K562 (cell line): Measurements from ENCODE around the gene SIRT4. TPM values are rescaled to one million over a fixed set of nuclear protein-coding genes. Genes with fewer than 3 reads are reported as not detected.

ENCODE experiments used
- ARNT ChIP-seq, 2 experiments: fragments of 450-650 bp; IDR thresholded peaks; 2 replicates each; pipeline ENCODE4 v1.6.1; 2016; ENCODE audit warnings: mild to moderate bottlenecking in 1 of 2
- BMI1 ChIP-seq: fragments of 150-350 bp; IDR thresholded peaks from 2 replicates; pipeline ENCODE4 v1.6.1; 2014; ENCODE audit warnings: low read length
- ETV5 ChIP-seq: sonication (generic); formaldehyde crosslinking; IDR thresholded peaks from 2 replicates; pipeline ENCODE4 v1.4.0; 2020; ENCODE audit warnings: low read depth, mild to moderate bottlenecking, missing genetic modification reagents
- KDM4B ChIP-seq, 2 experiments: fragments of 450-650 bp in 1 of 2; sonication (generic) in 1 of 2; IDR thresholded peaks; 2 replicates each; pipeline ENCODE4 v1.6.1; 2016 to 2017; ENCODE audit warnings: borderline replicate concordance in 2 of 2, antibody characterized with exemption in 1 of 2, low read depth in 1 of 2, mild to moderate bottlenecking in 1 of 2
- MLLT1 ChIP-seq, 2 experiments: fragments of 450-650 bp; IDR thresholded peaks; 2 replicates each; pipeline ENCODE4 v1.6.1; 2016
- NFE2 ChIP-seq: IDR thresholded peaks from 2 replicates; pipeline ENCODE4 v1.6.1; 2014; ENCODE audit warnings: antibody characterized with exemption, low read depth
- PML ChIP-seq: IDR thresholded peaks from 2 replicates; pipeline ENCODE4 v1.6.1; 2012; ENCODE audit warnings: low read length, inconsistent platforms
- RAD51 ChIP-seq: fragments of 450-650 bp; IDR thresholded peaks from 2 replicates; pipeline ENCODE4 v1.7.1; 2016; ENCODE audit warnings: low read depth, mild to moderate bottlenecking, borderline replicate concordance
- RB1 ChIP-seq: fragments of 450-650 bp; IDR thresholded peaks from 2 replicates; pipeline ENCODE4 v1.6.1; 2017; ENCODE audit warnings: low read depth, mild to moderate bottlenecking
- RBM17 ChIP-seq: fragments of 200-400 bp; formaldehyde crosslinking; IDR thresholded peaks from 2 replicates; pipeline ENCODE4 v1.6.1; 2017; ENCODE audit warnings: low read depth, mild to moderate bottlenecking, low read length, borderline replicate concordance
- SMAD2 ChIP-seq: fragments of 150-350 bp; IDR thresholded peaks from 2 replicates; pipeline ENCODE4 v1.6.1; 2014; ENCODE audit warnings: low read depth, mild to moderate bottlenecking, low read length
- SUPT5H ChIP-seq: fragments of 450-650 bp; IDR thresholded peaks from 2 replicates; pipeline ENCODE4 v1.6.1; 2016
- TCF3 ChIP-seq: sonication (generic); formaldehyde crosslinking; IDR thresholded peaks from 2 replicates; pipeline ENCODE4 v1.4.0; 2020; ENCODE audit warnings: mild to moderate bottlenecking, missing genetic modification reagents
- TRIM24 ChIP-seq, 2 experiments: fragments of 450-650 bp; IDR thresholded peaks; 2 replicates each; pipeline ENCODE4 v1.6.1; 2016
- ZBTB12 ChIP-seq: fragments of 250-450 bp; sonication (Bioruptor Pico); IDR thresholded peaks from 2 replicates; pipeline ENCODE4 v1.4.0; 2020
- ZNF175 ChIP-seq: fragments of 200-800 bp; sonication (Bioruptor generic); IDR thresholded peaks from 2 replicates; pipeline ENCODE4 v1.6.1; 2016; ENCODE audit warnings: low read depth, mild to moderate bottlenecking, missing genetic modification characterization, missing compliant biosample characterization
- ZNF274 ChIP-seq: IDR thresholded peaks from 2 replicates; pipeline ENCODE4 v1.6.1; 2011; ENCODE audit warnings: low read depth, mild to moderate bottlenecking, low read length, moderate library complexity, borderline replicate concordance
- ZNF277 ChIP-seq: fragments of 250-450 bp; sonication (Bioruptor Pico); IDR thresholded peaks from 2 replicates; pipeline ENCODE4 v1.8.0; 2022; ENCODE audit warnings: inconsistent platforms, mild to moderate bottlenecking, moderate library complexity, borderline replicate concordance
- ZNF384 ChIP-seq: IDR thresholded peaks from 2 replicates; pipeline ENCODE4 v1.6.1; 2012; ENCODE audit warnings: low read depth, low read length, improper control_type of control experiment
- ZNF644 ChIP-seq: fragments of 200-800 bp; sonication (Bioruptor generic); IDR thresholded peaks from 2 replicates; pipeline ENCODE4 v1.6.1; 2016; ENCODE audit warnings: low read depth, missing genetic modification characterization, missing compliant biosample characterization
- ZNF699 ChIP-seq: fragments of 250-450 bp; sonication (Bioruptor Pico); IDR thresholded peaks from 2 replicates; pipeline ENCODE4 v1.8.0; 2021; ENCODE audit warnings: mild to moderate bottlenecking, moderate library complexity; ENCODE audit not compliant: insufficient replicate concordance
- polyA plus RNA-seq, 8 experiments: library from polyadenylated mRNA; depleted of rRNA in 4 of 8; stranded (reverse) in 5 of 8; unstranded in 3 of 8; fragments of >200 nt; fragmentation: Nextera tagmentation in 2 of 8; fragmentation: Illumina TruSeq in 1 of 8; extraction: Ambion mirVana in 2 of 8; extraction: Trizol in 1 of 8; gene quantifications; 2 replicates each; pipeline versions ENCODE4 v1.2.1 to v1.2.3, GENCODE V29; 2011 to 2014; ENCODE audit warnings: inconsistent platforms in 1 of 8, missing spikeins in 1 of 8
- total RNA-seq, 7 experiments: library from RNA; depleted of rRNA in 6 of 7; stranded (reverse); fragments of >200 nt in 6 of 7; fragmentation: Illumina TruSeq in 2 of 7; extraction: Trizol in 2 of 7; gene quantifications; 2 replicates each; pipeline versions ENCODE4 v1.2.1 to v1.2.3, GENCODE V29; 2011 to 2021; ENCODE audit warnings: low replicate concordance in 1 of 7
- TF ChIP-seq, protein P1 (sequence below), 2 experiments: fragments of 250-450 bp in 1 of 2; fragments of 450-650 bp in 1 of 2; sonication (Bioruptor Pico) in 1 of 2; IDR thresholded peaks; 2 replicates each; pipeline versions ENCODE4 v1.6.1 to v1.8.0; 2016 to 2021; ENCODE audit warnings: mild to moderate bottlenecking in 2 of 2, moderate library complexity in 2 of 2, missing compliant biosample characterization in 1 of 2, missing genetic modification characterization in 1 of 2
- TF ChIP-seq, protein P2 (sequence below), 2 experiments: fragments of 450-650 bp in 1 of 2; sonication (generic) in 1 of 2; formaldehyde crosslinking; conservative IDR thresholded peaks; 2 replicates each; pipeline versions ENCODE4 v1.4.0 to v1.8.1; 2020 to 2022; ENCODE audit warnings: mild to moderate bottlenecking in 1 of 2, missing genetic modification reagents in 1 of 2

SIRT4 gene
- total and polyA plus RNA-seq, 9 of the 15 experiments (the other 6 are each of a cell fraction or from before 2014, with no cell fraction given): 0.86 to 5.2 (median 2.4) TPM

DNA sequence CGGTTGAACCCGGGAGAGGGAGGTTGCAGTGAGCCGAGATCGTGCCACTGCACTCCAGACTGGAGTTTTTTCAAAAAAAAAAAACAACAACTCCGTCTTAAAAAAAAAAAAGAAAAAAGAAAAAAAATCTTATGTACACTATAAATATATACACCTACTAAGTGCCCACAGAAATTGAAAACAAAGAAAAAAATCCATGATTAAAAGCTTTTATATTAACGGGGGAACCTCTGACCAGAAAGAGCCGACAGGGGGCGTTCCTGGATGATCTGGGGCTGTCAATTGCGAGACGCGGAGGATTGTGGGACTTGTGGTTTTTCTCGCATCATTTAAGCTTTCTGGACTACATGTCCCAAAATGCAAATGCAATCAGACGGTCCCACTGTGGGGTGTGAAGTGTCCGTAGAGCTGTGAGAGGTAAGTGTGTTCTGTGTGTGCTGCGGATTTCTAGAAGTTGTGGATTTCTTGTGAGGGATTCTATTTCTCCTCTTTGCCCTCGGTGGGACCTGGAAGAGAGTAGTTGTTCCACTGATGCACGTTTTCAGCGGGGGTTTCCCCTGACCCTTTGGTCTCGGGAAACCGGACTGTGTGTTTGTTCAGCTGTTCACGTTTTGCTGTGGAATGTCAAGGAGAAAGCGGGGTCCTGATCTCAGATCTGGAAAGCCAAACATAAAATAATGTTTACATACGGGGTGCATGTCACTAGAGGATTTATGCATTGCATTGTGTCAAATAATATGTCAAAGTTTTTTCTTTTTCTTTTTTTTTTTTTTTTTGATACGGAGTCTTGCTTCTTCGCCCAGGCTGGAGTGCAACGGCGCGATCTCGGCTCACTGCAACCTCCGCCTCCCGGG lies at the start of gene SIRT4 (continued):
- TF ChIP-seq MLLT1 (IDR thresholded peaks at IDR 0.05) (no peak; a peak in 1 of 4 replicates), SUPT5H (peak; percentile 61), ZNF644 (tag) (no peak), ZNF384 (peak; percentile 52), RB1 (0 out of 2 replicates have a peak, but pooled peaks have one; percentile 27), RBM17 (no peak), ZNF175 (peak; percentile 66; the same call in 1 of the 2 replicates), TCF3 (CRISPR knock-in tag) (peak; percentile 58), KDM4B (IDR thresholded peaks at IDR 0.05; ENCODE audit: borderline replicate concordance in 2 of 2, low read depth in 1 of 2) (no peak), ZBTB12 (no peak), BMI1 (no peak), ETV5 (no peak), ZNF699 (CRISPR knock-in tag) (no peak), ZNF274 (no peak), RAD51 (peak; percentile 43; the same call in 1 of the 2 replicates), NFE2 (peak; percentile 4; the same call in 1 of the 2 replicates), SMAD2 (no peak), TRIM24 (IDR thresholded peaks at IDR 0.05) (peak in 1 of 2 experiments; percentile 38; a peak in 2 of 4 replicates), ZNF277 (no peak), PML (0 out of 2 replicates have a peak, but pooled peaks have one; percentile 20), ARNT (IDR thresholded peaks at IDR 0.05) (peak in 1 of 2 experiments; percentile 91)
- TF ChIP-seq, protein P1, sequence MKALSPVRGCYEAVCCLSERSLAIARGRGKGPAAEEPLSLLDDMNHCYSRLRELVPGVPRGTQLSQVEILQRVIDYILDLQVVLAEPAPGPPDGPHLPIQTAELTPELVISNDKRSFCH (CRISPR knock-in tag; IDR thresholded peaks at IDR 0.05): no peak
- TF ChIP-seq, protein P1 (tag; IDR thresholded peaks at IDR 0.05): peak; percentile 47; the same call in 1 of the 2 replicates
- TF ChIP-seq, protein P2, sequence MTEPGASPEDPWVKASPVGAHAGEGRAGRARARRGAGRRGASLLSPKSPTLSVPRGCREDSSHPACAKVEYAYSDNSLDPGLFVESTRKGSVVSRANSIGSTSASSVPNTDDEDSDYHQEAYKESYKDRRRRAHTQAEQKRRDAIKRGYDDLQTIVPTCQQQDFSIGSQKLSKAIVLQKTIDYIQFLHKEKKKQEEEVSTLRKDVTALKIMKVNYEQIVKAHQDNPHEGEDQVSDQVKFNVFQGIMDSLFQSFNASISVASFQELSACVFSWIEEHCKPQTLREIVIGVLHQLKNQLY (CRISPR knock-in tag; conservative IDR thresholded peaks at IDR 0.05): no peak
